K562 (cell line): ENCODE measurements around the gene JUND. TPM values are rescaled to one million over a fixed set of nuclear protein-coding genes. Genes with fewer than 3 reads are reported as not detected.

ENCODE experiments used
- FOXM1 ChIP-seq, 2 experiments: fragments of 450-650 bp in 1 of 2; sonication (generic) in 1 of 2; formaldehyde crosslinking in 1 of 2; IDR thresholded peaks; 2 replicates each; pipeline versions ENCODE4 v1.6.1 to v1.9.0; 2017 to 2022; ENCODE audit warnings: low read depth in 2 of 2, mild to moderate bottlenecking in 2 of 2, missing genetic modification reagents in 1 of 2, moderate library complexity in 1 of 2
- HDAC3 ChIP-seq: fragments of 450-650 bp; IDR thresholded peaks from 2 replicates; pipeline ENCODE4 v1.6.1; 2018; ENCODE audit warnings: borderline replicate concordance, mild to moderate bottlenecking, moderate library complexity; ENCODE audit not compliant: partially characterized antibody
- KLF16 ChIP-seq: IDR thresholded peaks from 2 replicates; pipeline ENCODE4 v1.6.1; 2016; ENCODE audit warnings: antibody characterized with exemption
- LCOR ChIP-seq: sonication (generic); formaldehyde crosslinking; IDR thresholded peaks from 2 replicates; pipeline ENCODE4 v1.8.0; 2022; ENCODE audit warnings: mild to moderate bottlenecking, missing genetic modification reagents
- MYNN ChIP-seq, 2 experiments: sonication (generic); formaldehyde crosslinking in 1 of 2; IDR thresholded peaks; 2 replicates each; pipeline versions ENCODE4 v1.5.0 to v1.6.1; 2016 to 2020; ENCODE audit warnings: antibody characterized with exemption in 1 of 2, missing genetic modification reagents in 1 of 2
- NFRKB ChIP-seq: fragments of 450-650 bp; IDR thresholded peaks from 2 replicates; pipeline ENCODE4 v1.6.1; 2016; ENCODE audit warnings: low read depth
- PHF20 ChIP-seq: fragments of 450-650 bp; IDR thresholded peaks from 2 replicates; pipeline ENCODE4 v1.6.1; 2018; ENCODE audit not compliant: partially characterized antibody
- PHF8 ChIP-seq: fragments of 200-600 bp; sonication (generic); IDR thresholded peaks from 2 replicates; pipeline ENCODE4 v1.6.1; 2012; ENCODE audit warnings: mixed run types, mild to moderate bottlenecking, inconsistent platforms, low read length, moderate library complexity, borderline replicate concordance
- PPARD ChIP-seq: fragments of 250-450 bp; sonication (Bioruptor Pico); IDR thresholded peaks from 2 replicates; pipeline ENCODE4 v1.8.0; 2022; ENCODE audit warnings: inconsistent platforms, mild to moderate bottlenecking, moderate library complexity
- SIN3A ChIP-seq, 2 experiments: fragments of 150-350 bp in 1 of 2; IDR thresholded peaks; 2 replicates each; pipeline ENCODE4 v1.6.1; 2011 to 2016; ENCODE audit warnings: borderline replicate concordance in 2 of 2, low read depth in 2 of 2, low read length in 2 of 2, mild to moderate bottlenecking in 2 of 2, moderate library complexity in 2 of 2; ENCODE audit not compliant: control insufficient read depth in 1 of 2
- TFAP4 ChIP-seq: sonication (generic); formaldehyde crosslinking; IDR thresholded peaks from 2 replicates; pipeline ENCODE4 v1.8.0; 2022; ENCODE audit warnings: missing genetic modification reagents, mild to moderate bottlenecking, moderate library complexity, borderline replicate concordance
- ZBTB43 ChIP-seq: sonication (generic); formaldehyde crosslinking; IDR thresholded peaks from 2 replicates; pipeline ENCODE4 v1.8.0; 2023; ENCODE audit warnings: mild to moderate bottlenecking, missing genetic modification reagents
- ZC3H11A ChIP-seq: IDR thresholded peaks from 2 replicates; pipeline ENCODE4 v1.6.1; 2012; ENCODE audit warnings: low read depth, low read length, improper control_type of control experiment
- ZNF121 ChIP-seq: sonication (generic); formaldehyde crosslinking; conservative IDR thresholded peaks from 2 replicates; pipeline ENCODE4 v1.8.0; 2022; ENCODE audit warnings: missing genetic modification reagents
- ZNF316 ChIP-seq: fragments of 450-650 bp; IDR thresholded peaks from 2 replicates; pipeline ENCODE4 v1.6.1; 2016
- ZNF449 ChIP-seq: fragments of 250-450 bp; sonication (Bioruptor Pico); IDR thresholded peaks from 2 replicates; pipeline ENCODE4 v1.8.0; 2022; ENCODE audit warnings: moderate library complexity, mild to moderate bottlenecking, inconsistent platforms
- ZNF57 ChIP-seq: fragments of 450-650 bp; formaldehyde crosslinking; IDR thresholded peaks from 2 replicates; pipeline ENCODE4 v1.4.0; 2020; ENCODE audit warnings: mild to moderate bottlenecking, moderate library complexity
- ZSCAN32 ChIP-seq: fragments of 450-650 bp; formaldehyde crosslinking; IDR thresholded peaks from 2 replicates; pipeline ENCODE4 v1.4.0; 2020; ENCODE audit warnings: mild to moderate bottlenecking, moderate library complexity
- polyA plus RNA-seq, 8 experiments: library from polyadenylated mRNA; depleted of rRNA in 4 of 8; stranded (reverse) in 5 of 8; unstranded in 3 of 8; fragments of >200 nt; fragmentation: Nextera tagmentation in 2 of 8; fragmentation: Illumina TruSeq in 1 of 8; extraction: Ambion mirVana in 2 of 8; extraction: Trizol in 1 of 8; gene quantifications; 2 replicates each; pipeline versions ENCODE4 v1.2.1 to v1.2.3, GENCODE V29; 2011 to 2014; ENCODE audit warnings: inconsistent platforms in 1 of 8, missing spikeins in 1 of 8
- total RNA-seq, 7 experiments: library from RNA; depleted of rRNA in 6 of 7; stranded (reverse); fragments of >200 nt in 6 of 7; fragmentation: Illumina TruSeq in 2 of 7; extraction: Trizol in 2 of 7; gene quantifications; 2 replicates each; pipeline versions ENCODE4 v1.2.1 to v1.2.3, GENCODE V29; 2011 to 2021; ENCODE audit warnings: low replicate concordance in 1 of 7

JUND gene
- total and polyA plus RNA-seq, 9 of the 15 experiments (the other 6 are each of a cell fraction or from before 2014, with no cell fraction given) = 6.4 to 286 (median 42.3) TPM

GRCh38 chr19:18292810-18293641, 11.6 kb upstream of the JUND start (continued):
- TF ChIP-seq ZC3H11A = no peak
- no peak for TF ChIP-seq PPARD (CRISPR knock-in tag)
- no peak for TF ChIP-seq ZNF316
- TF ChIP-seq ZBTB43 (CRISPR knock-in tag) = no peak
- no peak for TF ChIP-seq PHF8
- TF ChIP-seq PHF20 = peak; percentile 48
- TF ChIP-seq HDAC3 = peak; percentile 66
- no peak for TF ChIP-seq LCOR (CRISPR knock-in tag)
- TF ChIP-seq MYNN (IDR thresholded peaks at IDR 0.05) = 0 out of 2 replicates have a peak, but pooled peaks have one; percentile 36
- no peak for TF ChIP-seq MYNN (CRISPR knock-in tag; IDR thresholded peaks at IDR 0.05)
- TF ChIP-seq NFRKB = peak; percentile 35; the same call in 1 of the 2 replicates
- peak; percentile 67 for TF ChIP-seq TFAP4 (CRISPR knock-in tag)
- TF ChIP-seq ZNF57 = no peak
- TF ChIP-seq SIN3A (IDR thresholded peaks at IDR 0.05; ENCODE audit: borderline replicate concordance in 2 of 2, control insufficient read depth in 1 of 2, low read depth in 2 of 2, low read length in 2 of 2) = no peak
- TF ChIP-seq ZSCAN32 (CRISPR knock-in tag) = no peak
- no peak for TF ChIP-seq ZNF449 (CRISPR knock-in tag)
- no peak for TF ChIP-seq KLF16
- TF ChIP-seq ZNF121 = peak; percentile 50
- peak; percentile 51 for TF ChIP-seq FOXM1 (IDR thresholded peaks at IDR 0.05; ENCODE audit: low read depth)
- TF ChIP-seq FOXM1 (CRISPR knock-in tag; IDR thresholded peaks at IDR 0.05; ENCODE audit: low read depth) = no peak
